Neural cell (in vitro differentiated cells): ENCODE data around the gene LRRC56.

ENCODE experiments used
- POLR2AphosphoS5 ChIP-seq: IDR thresholded peaks from 2 replicates; pipeline ENCODE4 v1.6.1; 2012
- TF ChIP-seq, protein P1 (sequence below): fragments of 450-650 bp; IDR thresholded peaks from 2 replicates; pipeline ENCODE4 v1.5.1; 2014; ENCODE audit warnings: antibody characterized with exemption, mild to moderate bottlenecking, moderate library complexity; ENCODE audit not compliant: poor library complexity, severe bottlenecking

DNA sequence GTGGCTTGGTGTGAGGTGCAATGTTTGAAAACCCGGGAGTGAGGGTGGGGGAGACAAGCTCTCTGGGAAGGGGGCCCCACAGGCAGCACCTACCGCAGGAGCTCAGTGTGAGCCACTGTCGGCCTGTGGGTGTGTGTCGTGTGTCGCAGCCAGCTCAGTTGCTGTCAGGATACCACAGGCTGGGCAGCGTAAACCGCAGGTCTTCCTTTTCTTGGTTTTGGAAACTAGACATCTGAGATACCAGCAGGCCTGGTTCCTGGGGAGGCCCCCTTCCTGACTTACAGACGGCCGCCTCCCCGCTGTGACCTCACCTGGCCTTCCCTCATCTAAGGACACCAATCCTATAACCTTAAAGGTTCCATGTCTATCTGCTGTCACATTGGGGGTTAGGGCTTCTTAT, 59.0 kb downstream of the LRRC56 start:
- TF ChIP-seq, protein P1, sequence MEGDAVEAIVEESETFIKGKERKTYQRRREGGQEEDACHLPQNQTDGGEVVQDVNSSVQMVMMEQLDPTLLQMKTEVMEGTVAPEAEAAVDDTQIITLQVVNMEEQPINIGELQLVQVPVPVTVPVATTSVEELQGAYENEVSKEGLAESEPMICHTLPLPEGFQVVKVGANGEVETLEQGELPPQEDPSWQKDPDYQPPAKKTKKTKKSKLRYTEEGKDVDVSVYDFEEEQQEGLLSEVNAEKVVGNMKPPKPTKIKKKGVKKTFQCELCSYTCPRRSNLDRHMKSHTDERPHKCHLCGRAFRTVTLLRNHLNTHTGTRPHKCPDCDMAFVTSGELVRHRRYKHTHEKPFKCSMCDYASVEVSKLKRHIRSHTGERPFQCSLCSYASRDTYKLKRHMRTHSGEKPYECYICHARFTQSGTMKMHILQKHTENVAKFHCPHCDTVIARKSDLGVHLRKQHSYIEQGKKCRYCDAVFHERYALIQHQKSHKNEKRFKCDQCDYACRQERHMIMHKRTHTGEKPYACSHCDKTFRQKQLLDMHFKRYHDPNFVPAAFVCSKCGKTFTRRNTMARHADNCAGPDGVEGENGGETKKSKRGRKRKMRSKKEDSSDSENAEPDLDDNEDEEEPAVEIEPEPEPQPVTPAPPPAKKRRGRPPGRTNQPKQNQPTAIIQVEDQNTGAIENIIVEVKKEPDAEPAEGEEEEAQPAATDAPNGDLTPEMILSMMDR, result no peak
- no peak for TF ChIP-seq POLR2AphosphoS5
